HCT116 (cell line): ENCODE measurements around the gene SHROOM3. TPM values are rescaled to one million over a fixed set of nuclear protein-coding genes. Genes with fewer than 3 reads are reported as not detected.

Experiments
- ATAC-seq: fragments of 200-7000 bp; cut with Tn5 transposase; 2 replicates; pipeline ENCODE4 v1.9.1; 2020; ENCODE audit warnings: mild to moderate bottlenecking, moderate library complexity
- BruUV-seq: library from RNA; stranded (reverse); fragments of 400-500 nt; replicated peaks from 2 replicates; lab custom pipeline; 2021; lab: Mats Ljungman, UMichigan
- CTCF ChIA-PET: fragments of 300-600 bp; sonication (Branson Sonifier 250); formaldehyde crosslinking; loops from one replicate; lab custom pipeline; 2021; ENCODE audit warnings: antibody characterized with exemption; lab: Charles Lee
- POLR2A ChIA-PET: fragments of 300-600, 350-600 bp; sonication (Branson Sonifier 250); formaldehyde crosslinking; loops from one replicate; lab custom pipeline; 2021; ENCODE audit warnings: antibody characterized with exemption; lab: Charles Lee
- RAD21 ChIA-PET, 2 experiments: fragments of 300-600 bp; sonication (Branson Sonifier 250); formaldehyde crosslinking; loops; one replicate each; lab custom pipeline; 2023; ENCODE audit warnings: low total read pairs in 2 of 2; ENCODE audit not compliant: uncharacterized antibody in 2 of 2, unreplicated experiment in 2 of 2, low non-redundant PET in 1 of 2; lab: Charles Lee
- DNase-seq: peaks from one replicate; pipeline ENCODE4 v3.0.0-alpha.2; 2010; ENCODE audit warnings: low read depth, low spot score
- H2AFZ ChIP-seq: fragments of 200-600 bp; shearing (Covaris generic), sonication (generic); 2 replicates; pipeline ENCODE4 v1.6.1; 2017; ENCODE audit warnings: low read depth, mixed run types, mixed read lengths, antibody characterized with exemption, low read length; ENCODE audit not compliant: poor library complexity, severe bottlenecking
- H3K27ac ChIP-seq: 2 replicates; pipeline ENCODE4 v1.5.1; 2012; ENCODE audit warnings: low read depth, low read length
- H3K27me3 ChIP-seq: fragments of 200-600 bp; sonication (generic); 2 replicates; pipeline ENCODE4 v1.6.1; 2016; ENCODE audit warnings: mixed run types, low read length, mixed read lengths; ENCODE audit not compliant: insufficient read depth
- H3K36me3 ChIP-seq, 2 experiments: fragments of 200-500 bp in 1 of 2; fragments of 200-600 bp in 1 of 2; sonication (Bioruptor generic) in 1 of 2; sonication (generic) in 1 of 2; 2 replicates each; pipeline versions ENCODE4 v1.5.1 to v1.6.1; 2014 to 2016; ENCODE audit warnings: low read length in 2 of 2, inconsistent platforms in 1 of 2, mixed read lengths in 1 of 2, mixed run types in 1 of 2; ENCODE audit not compliant: insufficient read depth in 2 of 2, control insufficient read depth in 1 of 2
- H3K4me1 ChIP-seq, 2 experiments: fragments of 200-600 bp in 1 of 2; sonication (generic) in 1 of 2; 2 replicates each; pipeline versions ENCODE4 v1.5.1 to v1.6.1; 2012 to 2017; ENCODE audit warnings: low read length in 2 of 2, inconsistent platforms in 1 of 2, mild to moderate bottlenecking in 1 of 2, mixed read lengths in 1 of 2, mixed run types in 1 of 2, moderate library complexity in 1 of 2; ENCODE audit not compliant: insufficient read depth in 2 of 2, control insufficient read depth in 1 of 2
- H3K4me2 ChIP-seq: fragments of 200-600 bp; sonication (generic); 2 replicates; pipeline ENCODE4 v1.6.1; 2017; ENCODE audit warnings: mixed run types, low read length, mixed read lengths
- H3K4me3 ChIP-seq, 2 experiments: fragments of 200-600 bp in 1 of 2; sonication (generic) in 1 of 2; replicated peaks in 1 of 2; 2 replicates each; pipeline ENCODE4 v1.5.1; 2011 to 2016; ENCODE audit warnings: low read length in 2 of 2, control low read depth in 1 of 2, low read depth in 1 of 2, mild to moderate bottlenecking in 1 of 2, mixed read lengths in 1 of 2, mixed run types in 1 of 2
- H3K79me2 ChIP-seq: fragments of 200-600 bp; sonication (generic); 2 replicates; pipeline ENCODE4 v1.6.1; 2017; ENCODE audit warnings: mild to moderate bottlenecking, mixed run types, low read length, moderate library complexity, mixed read lengths; ENCODE audit not compliant: insufficient read depth
- H3K9ac ChIP-seq: fragments of 200-600 bp; sonication (generic); 2 replicates; pipeline ENCODE4 v1.6.1; 2016; ENCODE audit warnings: low read length, mixed read lengths
- H3K9me2 ChIP-seq: fragments of 200-600 bp; sonication (generic), shearing (Covaris generic); 2 replicates; pipeline ENCODE4 v1.6.1; 2017; ENCODE audit warnings: mixed run types, mild to moderate bottlenecking, moderate library complexity; ENCODE audit not compliant: insufficient read depth
- H3K9me3 ChIP-seq, 2 experiments: fragments of 200-500 bp in 1 of 2; fragments of 200-600 bp in 1 of 2; sonication (Bioruptor generic) in 1 of 2; sonication (generic) in 1 of 2; 2 replicates each; pipeline ENCODE4 v1.6.1; 2014 to 2017; ENCODE audit warnings: low read length in 2 of 2, mixed read lengths in 2 of 2, inconsistent platforms in 1 of 2, low read depth in 1 of 2, mild to moderate bottlenecking in 1 of 2, mixed run types in 1 of 2, moderate library complexity in 1 of 2; ENCODE audit not compliant: control insufficient read depth in 1 of 2, insufficient read depth in 1 of 2
- H4K20me1 ChIP-seq: fragments of 200-600 bp; sonication (generic), shearing (Covaris generic); 2 replicates; pipeline ENCODE4 v1.6.1; 2017; ENCODE audit warnings: mixed run types, mild to moderate bottlenecking, moderate library complexity; ENCODE audit not compliant: insufficient read depth
- CBX3 ChIP-seq: IDR thresholded peaks from 2 replicates; pipeline ENCODE4 v1.6.1; 2012; ENCODE audit warnings: low read depth
- CEBPB ChIP-seq: IDR thresholded peaks from 2 replicates; pipeline ENCODE4 v1.6.1; 2012; ENCODE audit warnings: low read depth
- ELF1 ChIP-seq: IDR thresholded peaks from 2 replicates; pipeline ENCODE4 v1.6.1; 2012; ENCODE audit warnings: low read depth, borderline replicate concordance
- FOSL1 ChIP-seq: IDR thresholded peaks from 2 replicates; pipeline ENCODE4 v1.6.1; 2012; ENCODE audit warnings: low read depth
- JUND ChIP-seq: IDR thresholded peaks from 2 replicates; pipeline ENCODE4 v1.6.1; 2012
- RAD21 ChIP-seq: IDR thresholded peaks from 2 replicates; pipeline ENCODE4 v1.6.1; 2012; ENCODE audit warnings: low read depth, mild to moderate bottlenecking
- REST ChIP-seq: IDR thresholded peaks from 2 replicates; pipeline ENCODE4 v1.6.1; 2012; ENCODE audit warnings: low read depth
- SP1 ChIP-seq: IDR thresholded peaks from 2 replicates; pipeline ENCODE4 v1.6.1; 2012; ENCODE audit warnings: low read depth
- SRF ChIP-seq: IDR thresholded peaks from 2 replicates; pipeline ENCODE4 v1.6.1; 2012; ENCODE audit warnings: low read depth
- TCF7L2 ChIP-seq: IDR thresholded peaks from 2 replicates; pipeline ENCODE4 v1.7.0; 2011; ENCODE audit warnings: borderline replicate concordance, inconsistent platforms; ENCODE audit not compliant: insufficient read depth, insufficient read length; ENCODE audit errors: extremely low read depth
- YY1 ChIP-seq: IDR thresholded peaks from 2 replicates; pipeline ENCODE4 v1.6.1; 2011; ENCODE audit warnings: low read length, low read depth, moderate library complexity, mild to moderate bottlenecking; ENCODE audit not compliant: insufficient replicate concordance; ENCODE audit errors: extremely low read depth
- ZFX ChIP-seq: fragments of 450-650 bp; IDR thresholded peaks from 2 replicates; pipeline ENCODE4 v1.6.1; 2017
- ZNF274 ChIP-seq: fragments of 200-500 bp; sonication (Bioruptor generic); IDR thresholded peaks from 2 replicates; pipeline ENCODE4 v1.6.1; 2014; ENCODE audit warnings: mild to moderate bottlenecking, low read depth, low read length, inconsistent platforms
- intact Hi-C: fragments of 100-400 bp; cut with micrococcal nuclease; formaldehyde crosslinking; loops from 2 replicates; pipeline ENCODE4 v1.10.0; 2022
- total RNA-seq: library from RNA; stranded (reverse); gene quantifications from one replicate; pipeline ENCODE4 v1.2.1, GENCODE V29; 2021; ENCODE audit not compliant: unreplicated experiment
- TF ChIP-seq, protein P1 (sequence below): IDR thresholded peaks from 2 replicates; pipeline ENCODE4 v1.6.1; 2012
- TF ChIP-seq, protein P2 (sequence below), 3 experiments: fragments of 200-600 bp in 1 of 3; sonication (generic) in 1 of 3; IDR thresholded peaks in 2 of 3; conservative IDR thresholded peaks in 1 of 3; 2 replicates each; pipeline ENCODE4 v1.5.1; 2012 to 2017; ENCODE audit warnings: low read depth in 2 of 3, low read length in 2 of 3, antibody characterized with exemption in 1 of 3, borderline replicate concordance in 1 of 3, control low read depth in 1 of 3, mild to moderate bottlenecking in 1 of 3, mixed read lengths in 1 of 3, mixed run types in 1 of 3, moderate library complexity in 1 of 3; ENCODE audit not compliant: insufficient read depth in 1 of 3

The SHROOM3 gene
- total RNA-seq, 1 experiment from 2014 or later = 22.5 TPM

- ChIA-PET RAD21 (no interaction called here), CTCF (interaction anchor here (1.4 kb wide), 1 partner anchor 19 kb away, joined by 4 read pairs; no protein-coding TSS in a partner anchor), POLR2A (interaction anchor here (1.5 kb wide), 1 partner anchor 27 kb away, joined by 5 read pairs; no protein-coding TSS in a partner anchor)
- Histone ChIP-seq H3K36me3 (no peaks in the 10 kb centered on the region), H3K4me1 (peaks cover 7 to 17% of the 10 kb centered on the region in 2 experiments; a peak in 3 of 4 replicates), H3K4me2 (peak overlapping the region; percentile 58), H3K9me3 (no peaks in the 10 kb centered on the region), H3K9ac (no peak overlapping the region), H3K4me3 (peak overlapping the region in 1 of 2 experiments; percentile 9; a peak in 1 of 4 replicates), H3K79me2 (no peaks in the 10 kb centered on the region), H3K27me3 (no peaks in the 10 kb centered on the region), H2AFZ (peak overlapping the region; percentile 95), H4K20me1 (no peaks in the 10 kb centered on the region), H3K9me2 (no peaks in the 10 kb centered on the region), H3K27ac (no peak overlapping the region; the same call in 1 of the 2 replicates)
- TF ChIP-seq ZFX (no peak), RAD21 (no peak), YY1 (no peak), CBX3 (0 out of 2 replicates have a peak, but pooled peaks have one; percentile 42), ELF1 (peak; percentile 32; the same call in 1 of the 2 replicates), CEBPB (no peak), REST (no peak), SP1 (peak; percentile 42; the same call in 1 of the 2 replicates), FOSL1 (peak; percentile 55), ZNF274 (no peak), TCF7L2 (peak; percentile 38), JUND (peak; percentile 54), SRF (no peak)
- TF ChIP-seq, protein P1, sequence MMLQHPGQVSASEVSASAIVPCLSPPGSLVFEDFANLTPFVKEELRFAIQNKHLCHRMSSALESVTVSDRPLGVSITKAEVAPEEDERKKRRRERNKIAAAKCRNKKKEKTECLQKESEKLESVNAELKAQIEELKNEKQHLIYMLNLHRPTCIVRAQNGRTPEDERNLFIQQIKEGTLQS = no peak
- TF ChIP-seq, protein P2, sequence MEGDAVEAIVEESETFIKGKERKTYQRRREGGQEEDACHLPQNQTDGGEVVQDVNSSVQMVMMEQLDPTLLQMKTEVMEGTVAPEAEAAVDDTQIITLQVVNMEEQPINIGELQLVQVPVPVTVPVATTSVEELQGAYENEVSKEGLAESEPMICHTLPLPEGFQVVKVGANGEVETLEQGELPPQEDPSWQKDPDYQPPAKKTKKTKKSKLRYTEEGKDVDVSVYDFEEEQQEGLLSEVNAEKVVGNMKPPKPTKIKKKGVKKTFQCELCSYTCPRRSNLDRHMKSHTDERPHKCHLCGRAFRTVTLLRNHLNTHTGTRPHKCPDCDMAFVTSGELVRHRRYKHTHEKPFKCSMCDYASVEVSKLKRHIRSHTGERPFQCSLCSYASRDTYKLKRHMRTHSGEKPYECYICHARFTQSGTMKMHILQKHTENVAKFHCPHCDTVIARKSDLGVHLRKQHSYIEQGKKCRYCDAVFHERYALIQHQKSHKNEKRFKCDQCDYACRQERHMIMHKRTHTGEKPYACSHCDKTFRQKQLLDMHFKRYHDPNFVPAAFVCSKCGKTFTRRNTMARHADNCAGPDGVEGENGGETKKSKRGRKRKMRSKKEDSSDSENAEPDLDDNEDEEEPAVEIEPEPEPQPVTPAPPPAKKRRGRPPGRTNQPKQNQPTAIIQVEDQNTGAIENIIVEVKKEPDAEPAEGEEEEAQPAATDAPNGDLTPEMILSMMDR (IDR thresholded peaks at IDR 0.05 in 2 of 3, conservative IDR thresholded peaks at IDR 0.05 in 1 of 3; ENCODE audit: borderline replicate concordance in 1 of 3, insufficient read depth in 1 of 3, low read depth in 2 of 3, low read length in 2 of 3) = no peak
- peak; percentile 62 for DNase-seq
- intact Hi-C loops = loop anchor here (5.0 kb wide), 1 partner anchor 48 kb away; the partner anchor contains the start of gene SHROOM3
- BruUV-seq = no TSS peak
- peak; percentile 98 for ATAC-seq
These were observed 50.4 kb downstream of the SHROOM3 start for GRCh38 chr4:76485450-76485849.
